Skin epidermis (tissue), 12 donors: ENCODE data around the gene GBF1.
"Not testable (repeated sequence)": the region's sequence is repeated elsewhere in the genome, so short reads cannot be mapped to it uniquely, and the experiment has no call there.

Source experiments
- H3K27ac ChIP-seq, 21 experiments: fragments of 200-600 bp; sonication (generic) in 11 of 21; one replicate each; pipeline ENCODE4 v1.5.0; 2020; ENCODE audit warnings: mild to moderate bottlenecking in 3 of 21, inconsistent platforms in 2 of 21, moderate library complexity in 2 of 21
- H3K4me3 ChIP-seq, 7 experiments: fragments of 200-600 bp; sonication (generic) in 2 of 7; one replicate each; pipeline ENCODE4 v1.5.0; 2020; ENCODE audit warnings: inconsistent platforms in 2 of 7, mild to moderate bottlenecking in 2 of 7, moderate library complexity in 1 of 7

GBF1 gene

DNA sequence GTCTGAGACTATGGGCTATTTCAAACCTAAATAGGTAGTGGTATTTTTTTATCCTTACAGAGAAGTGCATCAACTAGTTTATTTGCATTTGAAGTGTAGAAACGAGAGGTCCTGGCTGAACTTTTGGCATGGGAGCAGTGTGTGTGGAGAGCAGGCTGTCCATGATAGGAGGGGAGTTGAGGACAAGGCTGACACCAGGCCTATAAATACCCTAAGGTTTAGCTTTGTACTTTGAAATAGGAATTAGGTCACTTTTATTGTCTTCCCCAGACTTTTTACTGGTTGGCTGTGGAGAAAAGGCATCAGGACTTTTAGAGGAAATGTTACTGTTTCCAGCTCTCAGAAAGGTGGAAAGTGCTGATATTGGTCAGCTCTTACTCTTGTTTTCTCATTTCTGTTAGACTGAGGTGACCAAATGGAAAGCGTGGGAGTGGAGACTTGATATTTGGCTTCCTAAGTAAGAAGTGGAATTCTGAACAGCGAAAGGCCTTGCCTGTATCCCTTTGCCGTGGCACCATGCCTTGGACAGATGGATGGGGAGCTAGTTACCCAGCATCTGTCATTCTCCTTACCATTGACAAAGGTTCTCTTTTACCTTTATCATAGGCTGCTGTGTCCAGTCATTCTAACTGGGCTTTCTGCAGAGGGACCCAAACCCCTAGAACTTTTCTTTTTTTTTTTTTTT, 46.0 kb downstream of the GBF1 start:
- no peak overlapping the region for H3K27ac ChIP-seq

DNA sequence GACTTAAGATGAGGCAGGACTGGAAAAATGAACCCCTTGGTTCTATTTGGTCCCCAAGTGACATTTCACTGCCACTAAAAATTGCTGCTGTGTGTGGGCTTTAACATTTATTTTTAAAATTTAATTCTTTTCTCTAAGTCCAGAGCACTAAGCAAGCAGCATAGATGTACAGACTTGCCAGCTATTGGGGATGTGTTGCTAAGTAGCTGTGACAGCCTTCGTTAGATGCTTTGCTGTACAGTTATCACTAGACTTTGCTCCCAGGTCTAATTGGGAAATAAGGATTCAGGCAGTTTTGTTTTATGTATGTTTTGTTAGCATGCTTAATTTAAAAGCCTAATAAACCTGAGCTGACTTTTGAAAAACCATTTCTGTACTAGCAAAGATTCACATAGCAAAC, 51.8 kb downstream of the GBF1 start:
- H3K27ac ChIP-seq, result no peak overlapping the region
- no peak overlapping the region for H3K4me3 ChIP-seq

More for the DNA sequence above, 46.0 kb downstream of the GBF1 start:
- no peak overlapping the region for H3K4me3 ChIP-seq

- H3K4me3 ChIP-seq, result no peak overlapping the region
- H3K27ac ChIP-seq, result no peak overlapping the region
Observed at GRCh38 chr10:102298899-102299298, 53.6 kb downstream of the GBF1 start.

DNA sequence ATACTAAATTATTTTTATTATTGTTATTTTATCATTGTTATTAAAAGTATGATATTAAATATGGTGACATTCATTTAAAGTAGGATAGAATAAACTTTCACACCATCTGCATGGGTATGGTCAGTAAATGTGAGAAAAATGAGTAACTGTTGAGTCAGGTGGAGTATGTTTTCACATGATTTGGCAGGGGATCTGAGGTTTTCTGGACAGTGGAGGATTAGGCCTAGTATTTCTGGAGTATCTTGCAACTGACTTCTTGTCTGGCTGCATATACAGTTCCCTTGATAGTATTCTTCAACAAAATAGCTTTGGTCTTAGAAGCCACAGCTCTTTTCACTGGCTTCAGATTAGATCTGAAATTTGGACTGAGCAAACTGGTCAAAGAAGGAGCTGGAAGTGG, 54.5 kb downstream of the GBF1 start:
- no peak overlapping the region for H3K4me3 ChIP-seq
- H3K27ac ChIP-seq, result peak overlapping the region in 7 of 21 experiments; percentile 7 to 66 (median 24)

GRCh38 chr10:102300278-102300843, 55.0 kb downstream of the GBF1 start:
- H3K27ac ChIP-seq, result peak overlapping the region in 7 of 21 experiments; percentile 7 to 66 (median 24)

GRCh38 chr10:102300912-102301311, 55.6 kb downstream of the GBF1 start:
- H3K4me3 ChIP-seq, result not testable (repeated sequence)
- H3K27ac ChIP-seq, result peak overlapping the region in 1 of 21 experiments; percentile 12

More at GRCh38 chr10:102300278-102300843, 55.0 kb downstream of the GBF1 start:
- H3K4me3 ChIP-seq, result no peak overlapping the region

GRCh38 chr10:102301332-102301731, 56.0 kb downstream of the GBF1 start:
- not testable (repeated sequence) for H3K27ac ChIP-seq, H3K4me3 ChIP-seq

DNA sequence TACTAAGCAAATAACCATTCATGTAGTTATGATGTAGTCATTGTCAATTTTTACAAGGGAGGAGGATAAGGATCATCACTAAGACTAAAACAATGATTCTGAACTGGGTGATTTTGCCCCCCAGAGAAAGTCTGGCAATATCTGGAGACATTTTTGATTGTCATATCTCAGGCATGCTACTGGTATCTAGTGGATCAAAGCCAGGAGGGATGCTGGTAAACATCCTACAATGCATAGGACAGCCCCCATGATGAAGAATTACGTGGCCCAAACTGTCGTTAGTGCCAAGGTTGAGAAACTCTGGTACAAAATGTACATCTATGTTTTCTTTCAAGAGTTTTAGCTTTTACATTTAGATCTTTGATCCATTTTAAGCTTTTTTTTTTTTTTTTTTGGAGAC, 57.3 kb downstream of the GBF1 start:
- Histone ChIP-seq H3K4me3 (no peak overlapping the region), H3K27ac (no peak overlapping the region)

GRCh38 chr10:102306006-102306405, 60.7 kb downstream of the GBF1 start:
- Histone ChIP-seq H3K4me3 (no peak overlapping the region), H3K27ac (no peak overlapping the region)

GRCh38 chr10:102306710-102307109, 61.4 kb downstream of the GBF1 start:
- H3K27ac ChIP-seq, result no peak overlapping the region

DNA sequence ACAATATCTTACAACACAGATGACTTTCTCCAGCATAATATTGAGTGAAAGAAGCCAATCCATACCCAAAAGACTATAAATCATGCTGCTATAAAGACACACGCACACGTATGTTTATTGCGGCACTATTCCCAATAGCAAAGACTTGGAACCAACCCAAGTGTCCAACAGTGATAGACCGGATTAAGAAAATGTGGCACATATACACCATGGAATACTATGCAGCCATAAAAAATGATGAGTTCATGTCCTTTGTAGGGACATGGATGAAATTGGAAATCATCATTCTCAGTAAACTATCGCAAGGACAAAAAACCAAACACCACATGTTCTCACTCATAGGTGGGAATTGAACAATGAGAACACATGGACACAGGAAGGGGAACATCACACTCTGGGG, 63.0 kb downstream of the GBF1 start:
- not testable (repeated sequence) for H3K4me3 ChIP-seq, H3K27ac ChIP-seq

More at GRCh38 chr10:102306710-102307109, 61.4 kb downstream of the GBF1 start:
- no peak overlapping the region for H3K4me3 ChIP-seq

DNA sequence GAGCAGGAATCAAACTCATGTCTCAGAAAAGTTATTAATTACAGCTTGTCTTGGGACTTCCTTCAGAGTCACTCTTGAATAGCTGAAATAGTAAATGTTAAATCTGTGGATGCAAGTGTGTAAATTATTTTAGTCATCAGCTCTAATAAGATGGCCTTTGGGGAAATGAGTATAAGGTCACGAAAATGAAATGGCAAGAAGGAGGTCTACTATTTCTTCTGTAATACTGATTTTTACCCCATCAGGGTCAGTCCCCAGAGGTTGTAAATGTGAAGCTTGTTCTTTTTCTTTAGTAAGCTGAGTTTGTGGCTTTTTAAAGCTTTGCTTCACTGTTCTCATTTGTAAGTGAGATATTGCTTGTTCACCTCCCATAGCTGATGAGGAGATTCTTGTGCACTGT, 63.9 kb downstream of the GBF1 start:
- Histone ChIP-seq H3K27ac (no peak overlapping the region), H3K4me3 (no peak overlapping the region)

- no peak overlapping the region for H3K4me3 ChIP-seq
- peak overlapping the region in 6 of 21 experiments; percentile 10 to 45 (median 34) for H3K27ac ChIP-seq
Observed at GRCh38 chr10:102309916-102310315, 64.6 kb downstream of the GBF1 start.

GRCh38 chr10:102310361-102311024, 65.2 kb downstream of the GBF1 start:
- Histone ChIP-seq H3K27ac (peak overlapping the region in 8 of 21 experiments; percentile 10 to 45 (median 28)), H3K4me3 (no peak overlapping the region)

GRCh38 chr10:102311025-102311420, 65.7 kb downstream of the GBF1 start:
- Histone ChIP-seq H3K27ac (peak overlapping the region in 6 of 21 experiments; percentile 14 to 45 (median 34)), H3K4me3 (no peak overlapping the region)

DNA sequence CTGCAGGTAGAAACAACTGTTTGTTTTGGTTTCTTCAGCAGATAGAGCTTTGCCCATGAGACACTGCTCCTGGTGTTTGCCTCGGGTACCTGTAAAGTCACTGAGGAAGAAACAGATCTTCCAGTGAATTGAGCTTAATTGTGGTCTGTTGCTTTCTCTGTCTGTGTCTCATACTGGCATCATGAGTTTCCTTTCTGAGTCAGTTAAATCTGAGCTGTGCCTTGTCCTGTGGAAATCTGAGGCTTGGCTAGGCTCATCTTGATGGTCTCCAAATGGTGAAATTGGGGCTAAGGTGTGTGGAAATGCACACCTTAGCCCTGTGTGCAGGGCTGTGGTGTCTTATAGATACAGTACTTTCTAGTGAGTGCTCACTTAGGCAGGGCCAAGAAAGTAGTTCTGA, 67.4 kb downstream of the GBF1 start:
- H3K4me3 ChIP-seq, result no peak overlapping the region
- H3K27ac ChIP-seq, result no peak overlapping the region

DNA sequence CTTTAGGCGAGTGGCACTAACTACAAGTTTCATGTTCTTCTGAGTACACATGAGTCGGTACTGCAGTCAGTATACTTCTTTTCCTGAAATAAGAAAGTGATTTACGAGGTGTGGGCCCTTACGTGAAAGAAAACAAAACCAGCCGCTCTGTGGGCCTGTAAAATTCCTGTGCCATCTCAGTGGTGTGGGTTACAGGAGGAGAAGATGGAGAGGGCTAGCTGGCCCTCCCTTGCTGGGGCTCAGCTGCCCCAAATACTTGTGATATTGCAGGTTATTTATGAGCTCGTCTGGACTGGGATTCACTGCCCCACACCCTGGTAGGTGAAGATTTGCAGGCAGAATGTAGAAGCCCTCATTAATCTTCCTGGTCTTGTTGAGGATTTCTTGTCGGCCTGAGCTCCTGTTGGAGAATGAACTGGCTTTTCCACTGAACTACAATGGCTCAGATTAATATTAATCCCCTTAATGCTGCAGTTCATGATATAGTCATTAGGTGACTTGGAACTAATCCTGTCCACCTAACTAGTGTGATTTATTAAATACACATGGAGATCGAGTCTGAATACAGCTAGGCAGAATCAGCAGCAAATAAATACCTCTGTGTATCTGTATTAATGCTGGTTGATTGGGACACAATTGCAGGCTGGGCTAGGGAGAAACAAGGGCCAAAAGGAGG, 68.0 kb downstream of the GBF1 start:
- H3K27ac ChIP-seq, result no peak overlapping the region
- no peak overlapping the region for H3K4me3 ChIP-seq

GRCh38 chr10:102314801-102315200, 69.5 kb downstream of the GBF1 start:
- H3K27ac ChIP-seq, result no peak overlapping the region
- H3K4me3 ChIP-seq, result no peak overlapping the region

- Histone ChIP-seq H3K4me3 (no peak overlapping the region), H3K27ac (no peak overlapping the region)
Observed at GRCh38 chr10:102316421-102316820, 71.1 kb downstream of the GBF1 start.

- Histone ChIP-seq H3K4me3 (no peak overlapping the region), H3K27ac (no peak overlapping the region)
Observed at GRCh38 chr10:102322914-102323313, 77.6 kb downstream of the GBF1 start.
